Sigmoid colon (tissue), 7 donors: ENCODE data around the gene DPY19L1. TPM values are rescaled to one million over a fixed set of nuclear protein-coding genes. Genes with fewer than 3 reads are reported as not detected.
"Not testable (repeated sequence)": the region's sequence is repeated elsewhere in the genome, so short reads cannot be mapped to it uniquely, and the experiment has no call there.

Experiments used
- DNase-seq: peaks from one replicate; pipeline ENCODE4 v3.0.0-alpha.2; 2019
- H3K27ac ChIP-seq, 4 donors: fragments of 200-600 bp; sonication (generic); one replicate each; pipeline ENCODE4 v1.5.1; 2016 to 2019; ENCODE audit warnings: mild to moderate bottlenecking in 1 of 4
- H3K27me3 ChIP-seq, 3 donors: fragments of 200-600 bp; sonication (generic); one replicate each; pipeline ENCODE4 v1.5.1; 2019; ENCODE audit warnings: mild to moderate bottlenecking in 1 of 3
- H3K36me3 ChIP-seq, 4 donors: fragments of 200-600 bp; sonication (generic); one replicate each; pipeline ENCODE4 v1.5.1; 2016 to 2019
- H3K4me1 ChIP-seq, 4 donors: fragments of 200-600 bp; sonication (generic); one replicate each; pipeline ENCODE4 v1.5.1; 2017 to 2019
- H3K4me3 ChIP-seq, 4 donors: fragments of 200-600 bp; sonication (generic); one replicate each; pipeline ENCODE4 v1.5.1; 2017 to 2019; ENCODE audit warnings: mild to moderate bottlenecking in 2 of 4, moderate library complexity in 1 of 4
- H3K9me3 ChIP-seq, 4 donors: fragments of 200-600 bp in 3 of 4; sonication (generic) in 3 of 4; one replicate each; pipeline versions ENCODE4 v1.5.1 to v1.6.1; 2013 to 2019
- EP300 ChIP-seq, 4 donors: sonication (generic); formaldehyde crosslinking; IDR thresholded peaks; one replicate each; pipeline ENCODE4 v1.6.1; 2017; ENCODE audit warnings: antibody characterized with exemption in 4 of 4
- POLR2AphosphoS5 ChIP-seq, 4 donors: sonication (generic); formaldehyde crosslinking; IDR thresholded peaks; one replicate each; pipeline ENCODE4 v1.6.1; 2017; ENCODE audit warnings: antibody characterized with exemption in 4 of 4
- WGBS, 2 donors: extraction: QIAGEN DNeasy Blood & Tissue Kit; methylation state at CpG; one replicate each; pipeline ENCODE4 v1.1.7; 2013; 5-methylcytosine and 5-hydroxymethylcytosine counted together
- intact Hi-C: fragments of 100-400 bp; cut with DNase I; formaldehyde crosslinking; loops from one replicate; pipeline ENCODE4 v1.15.1; 2023
- polyA plus RNA-seq, 3 donors: library from polyadenylated mRNA; stranded (reverse); fragments of 200-250 nt; gene quantifications; one replicate each; pipeline ENCODE4 v1.2.3, GENCODE V29; 2013
- total RNA-seq, 4 donors: library from RNA; depleted of rRNA; stranded (reverse); fragments of >200 nt; gene quantifications; one replicate each; pipeline ENCODE4 v1.1.0, GENCODE V29; 2016
- donor health status: healthy with polysubstance abuse.
- donor health status: Bipolar disorder and iron deficiency.
- donor health status: healthy.

The DPY19L1 gene
- total RNA-seq = 10 to 100 TPM; 12.1 to 17.1 (median 13.9) TPM
- 10 to 100 TPM in 1 of 3 donors, 1 to 10 TPM in 2; 1.8 to 10.5 (median 3.5) TPM for polyA plus RNA-seq

DNA sequence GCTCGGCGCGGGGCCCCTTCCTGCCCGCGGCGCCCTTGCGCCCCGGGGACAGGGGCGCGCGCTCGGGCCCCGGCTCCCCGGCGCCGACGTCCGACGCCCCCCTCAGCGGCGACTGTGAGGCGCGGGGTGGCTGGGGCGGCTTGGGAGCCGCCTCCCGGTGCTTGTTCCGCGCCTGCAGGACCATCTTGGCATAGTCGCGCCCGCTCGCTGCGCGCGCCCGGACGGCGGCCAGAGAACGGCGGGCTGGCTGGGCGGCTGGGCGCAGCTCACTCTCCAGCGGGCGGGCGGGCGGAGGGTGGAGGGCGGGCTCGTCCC lies at the start of gene DPY19L1:
Gene DPY19L1, minus strand, starts transcription at position 275 of the 315 bp plus-strand sequence. Its CDS starts 91 bp downstream, at position 184.
- H3K27me3 ChIP-seq = no peaks in the 10 kb centered on the region
- no peak for DNase-seq
- TF ChIP-seq EP300 (IDR thresholded peaks at IDR 0.05) (no peak), POLR2AphosphoS5 (IDR thresholded peaks at IDR 0.05) (peak; percentile 24 to 68 (median 52))
- peaks cover 0 to 24% (median 19%) of the 10 kb centered on the region in 4 donors for H3K4me1 ChIP-seq
- WGBS, 2 donors = 0 to 1% methylated on average over 48 of the region's 48 CpGs
- intact Hi-C loops = loop anchor here (5.0 kb wide), 3 partner anchors 35 to 765 kb away; partner anchors contain the start of gene SEPTIN7
- no peaks in the 10 kb centered on the region for H3K36me3 ChIP-seq
- no peaks in the 10 kb centered on the region for H3K9me3 ChIP-seq
- peak within 1 kb of the TSS; percentile 88 to 94 (median 90) for H3K27ac ChIP-seq
- H3K4me3 ChIP-seq = peak within 1 kb of the TSS; percentile 57 to 71 (median 68)

DNA sequence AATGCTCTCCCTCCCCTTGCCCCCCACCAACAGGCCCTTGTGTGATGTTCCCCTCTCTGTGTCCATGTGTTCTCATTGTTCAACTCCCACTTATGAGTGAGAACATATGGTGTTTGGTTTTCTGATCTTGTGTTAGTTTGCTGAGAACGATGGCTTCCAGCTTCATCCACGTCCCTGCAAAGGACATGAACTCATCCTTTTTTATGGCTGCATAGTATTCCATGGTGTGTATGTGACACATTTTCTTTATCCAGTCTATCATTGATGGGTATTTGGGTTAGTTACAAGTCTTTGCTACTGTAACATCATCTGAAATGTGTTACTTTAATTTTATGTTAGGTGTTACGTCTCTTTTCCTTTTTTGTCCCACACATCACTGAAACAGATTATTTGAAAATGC lies 42.2 kb upstream of the DPY19L1 start:
- intact Hi-C loops, H3K27me3 ChIP-seq, H3K36me3 ChIP-seq, DNase-seq, H3K4me3 ChIP-seq, H3K4me1 ChIP-seq, H3K9me3 ChIP-seq, H3K27ac ChIP-seq: not testable (repeated sequence)
- 76 to 92% methylated on average over 3 of the region's 3 CpGs for WGBS, 2 donors

DNA sequence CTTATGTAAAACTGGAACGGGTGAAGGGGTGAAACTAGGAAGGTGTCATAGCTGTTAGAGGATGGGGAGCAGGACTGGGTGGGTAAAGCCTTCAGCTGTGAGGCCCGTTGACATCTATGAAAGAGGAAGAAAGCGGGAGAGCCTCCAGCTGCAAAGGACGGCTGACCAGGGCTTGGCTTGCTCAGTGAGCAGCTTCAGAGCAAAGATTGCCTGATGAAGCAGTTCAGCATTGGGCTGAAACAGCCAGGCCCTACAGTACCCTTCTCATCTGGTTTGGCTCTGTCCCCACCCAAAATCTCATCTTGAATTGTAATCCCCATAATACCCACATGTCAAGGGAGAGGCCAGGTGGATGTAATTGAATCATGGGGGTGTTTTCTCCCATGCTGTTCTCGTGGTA lies 36.7 kb upstream of the DPY19L1 start:
- H3K4me1 ChIP-seq, H3K27ac ChIP-seq, H3K27me3 ChIP-seq, intact Hi-C loops, H3K4me3 ChIP-seq, DNase-seq, H3K9me3 ChIP-seq, H3K36me3 ChIP-seq: not testable (repeated sequence)
- WGBS, 2 donors = 62 to 68% methylated on average over 5 of the region's 5 CpGs

DNA sequence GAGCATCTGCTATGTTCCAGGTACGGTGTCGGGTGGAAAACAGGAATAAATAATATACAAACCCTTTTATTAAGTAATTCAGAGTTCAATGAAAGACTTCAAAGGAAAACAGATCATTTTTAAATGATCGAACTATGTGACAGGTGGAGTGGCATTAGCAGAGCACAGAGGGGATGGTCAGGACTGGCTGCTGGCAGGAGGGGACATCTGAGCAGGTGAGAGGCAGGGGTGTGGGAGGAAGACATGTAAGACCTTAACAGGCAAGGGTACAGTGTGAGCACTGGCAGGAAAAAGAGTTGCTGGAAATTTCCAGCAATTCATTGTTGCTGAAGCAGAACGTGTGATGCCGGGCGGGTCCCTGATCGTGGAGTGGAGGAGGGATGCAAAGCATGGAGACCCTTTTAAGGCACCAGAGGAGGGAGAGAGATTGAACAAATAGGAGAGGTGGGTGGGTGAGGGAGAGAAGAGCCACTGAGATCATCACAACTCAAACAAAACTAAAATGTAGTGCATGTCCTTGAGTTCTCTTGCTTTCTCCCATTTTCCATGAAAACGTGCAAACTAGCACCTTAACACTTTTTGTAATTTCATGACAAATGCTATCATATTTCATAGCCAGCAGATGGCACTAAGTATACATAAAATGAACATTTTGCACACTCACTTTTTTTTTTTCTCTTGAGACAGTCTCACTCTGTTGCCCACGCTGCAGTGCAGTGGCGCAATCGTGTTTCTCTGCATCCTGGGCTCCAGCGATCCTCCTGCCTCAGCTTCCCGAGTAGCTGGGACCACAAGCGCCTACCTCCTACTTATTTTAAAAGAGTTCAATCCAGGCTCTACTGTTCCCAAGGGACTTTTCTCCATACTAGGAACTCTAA lies 35.9 kb upstream of the DPY19L1 start:
- WGBS, 2 donors = 36 to 39% methylated on average over 14 of the region's 14 CpGs
- H3K27ac ChIP-seq, H3K9me3 ChIP-seq, DNase-seq, H3K27me3 ChIP-seq, H3K36me3 ChIP-seq, intact Hi-C loops, H3K4me1 ChIP-seq, H3K4me3 ChIP-seq: not testable (repeated sequence)

DNA sequence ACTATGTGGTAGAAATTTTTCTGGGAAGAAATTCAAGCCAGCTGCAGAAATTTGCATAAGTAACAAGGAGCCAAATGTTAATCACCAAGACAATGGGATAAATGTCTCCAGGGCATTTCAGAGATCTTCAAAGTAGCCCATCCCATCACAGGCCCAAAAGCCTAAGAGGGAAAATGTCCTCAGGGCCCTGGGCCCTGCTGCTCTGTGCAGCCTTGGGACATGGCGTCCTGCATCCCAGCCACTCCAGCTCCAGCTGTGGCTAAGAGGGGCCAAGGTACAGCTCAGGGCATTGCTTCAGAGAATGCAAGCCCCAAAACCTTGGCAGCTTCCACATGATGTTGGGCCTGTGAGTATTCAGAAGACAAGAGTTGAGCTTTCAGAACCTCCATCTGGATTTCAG lies 31.8 kb upstream of the DPY19L1 start:
- WGBS, 2 donors = 89 to 95% methylated on average over 1 of the region's 1 CpG
- H3K36me3 ChIP-seq, H3K27ac ChIP-seq, H3K9me3 ChIP-seq, intact Hi-C loops, H3K4me1 ChIP-seq, DNase-seq, H3K27me3 ChIP-seq, H3K4me3 ChIP-seq: not testable (repeated sequence)

DNA sequence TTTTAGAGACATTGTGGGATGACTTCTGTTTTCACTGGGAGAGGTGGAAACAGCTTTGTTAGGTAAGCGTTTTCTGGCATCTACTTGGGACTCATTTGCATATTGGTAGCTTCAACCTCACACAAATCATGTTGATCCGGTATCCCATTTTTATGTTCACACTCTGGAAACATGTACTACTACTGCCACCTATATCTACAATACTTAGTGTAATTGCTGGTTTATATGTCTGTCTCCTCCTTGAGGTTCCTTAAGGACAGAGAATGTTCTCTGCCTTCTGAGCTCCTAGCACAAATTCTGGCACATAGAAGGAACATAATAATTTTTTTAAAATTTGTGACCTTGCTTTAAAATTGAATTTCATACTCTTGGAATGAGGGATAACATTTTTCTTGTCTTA lies 28.1 kb upstream of the DPY19L1 start:
- H3K36me3 ChIP-seq, intact Hi-C loops, DNase-seq, H3K27me3 ChIP-seq, H3K9me3 ChIP-seq, H3K4me1 ChIP-seq, H3K27ac ChIP-seq, H3K4me3 ChIP-seq: not testable (repeated sequence)
- WGBS, 2 donors = 17 to 65% methylated on average over 2 of the region's 2 CpGs

DNA sequence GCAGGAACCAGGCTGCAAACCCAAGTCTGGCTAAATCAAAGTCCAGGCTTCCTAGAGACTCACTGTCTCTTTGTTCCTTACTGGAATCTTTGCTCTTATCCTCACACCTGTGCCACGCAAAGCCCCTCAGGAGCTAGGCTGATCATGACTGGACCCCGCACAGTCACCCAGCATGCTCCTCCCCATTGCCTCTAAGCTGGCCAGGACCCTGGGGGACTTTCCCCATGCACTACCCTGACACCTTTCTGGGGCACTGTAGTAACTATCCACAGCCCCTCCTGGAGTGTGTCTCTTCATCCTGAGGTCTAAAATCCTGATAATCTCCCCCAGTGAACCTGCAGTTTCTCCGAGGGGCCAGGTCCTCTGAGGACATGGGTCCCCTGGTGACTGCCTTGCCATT lies 21.3 kb upstream of the DPY19L1 start:
- H3K36me3 ChIP-seq, H3K27me3 ChIP-seq, H3K27ac ChIP-seq, H3K9me3 ChIP-seq, H3K4me3 ChIP-seq, intact Hi-C loops, H3K4me1 ChIP-seq, DNase-seq: not testable (repeated sequence)
- 88 to 90% methylated on average over 3 of the region's 3 CpGs for WGBS, 2 donors

DNA sequence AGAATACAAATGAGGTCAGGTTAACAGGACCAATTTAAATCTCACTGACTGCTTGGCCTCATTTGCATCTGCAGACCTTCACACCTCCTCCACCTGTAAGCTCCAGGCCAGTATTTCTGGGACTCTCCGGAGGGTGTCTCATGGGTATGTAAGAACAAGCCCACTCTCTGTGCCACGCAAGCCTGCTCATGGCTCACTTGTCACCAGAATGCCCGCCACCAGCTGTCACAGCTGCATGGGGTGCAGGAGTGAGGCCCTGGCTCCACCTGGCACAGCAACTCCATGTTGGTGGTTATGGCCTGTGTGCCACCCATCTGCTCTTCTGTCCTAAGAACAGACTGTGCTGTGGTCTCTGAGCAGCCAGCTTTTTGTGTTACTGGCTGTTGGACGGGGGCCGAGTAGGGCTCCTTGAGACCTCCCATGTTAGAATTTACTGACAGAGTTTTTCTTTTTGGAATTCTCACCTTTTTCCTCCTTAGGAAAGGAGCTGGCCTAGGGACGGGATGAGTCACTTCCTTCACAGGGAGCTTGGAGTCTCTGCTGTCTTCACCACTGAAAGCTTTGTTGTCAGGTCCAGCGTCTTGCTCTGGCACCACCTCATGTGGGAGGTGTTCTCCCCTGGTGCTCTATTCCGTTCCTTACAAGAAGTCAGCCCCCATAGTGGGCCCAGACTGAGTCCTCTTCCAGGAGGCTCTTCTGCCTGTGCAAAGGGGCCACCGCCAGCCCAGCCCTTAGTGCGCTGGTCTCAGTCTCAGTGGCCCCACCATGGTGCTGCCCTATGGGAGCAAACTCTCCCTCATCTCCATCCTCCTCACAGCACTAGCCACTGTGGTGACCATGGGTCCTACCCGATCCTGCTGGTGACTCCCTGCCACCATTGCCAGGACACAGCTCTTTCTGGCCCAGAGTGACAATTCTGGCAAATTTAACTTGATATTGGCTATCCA lies 20.5 kb upstream of the DPY19L1 start:
- 90 to 91% methylated on average over 11 of the region's 11 CpGs for WGBS, 2 donors
- H3K36me3 ChIP-seq, H3K27ac ChIP-seq, intact Hi-C loops, DNase-seq, H3K4me3 ChIP-seq, H3K9me3 ChIP-seq, H3K27me3 ChIP-seq, H3K4me1 ChIP-seq: not testable (repeated sequence)

DNA sequence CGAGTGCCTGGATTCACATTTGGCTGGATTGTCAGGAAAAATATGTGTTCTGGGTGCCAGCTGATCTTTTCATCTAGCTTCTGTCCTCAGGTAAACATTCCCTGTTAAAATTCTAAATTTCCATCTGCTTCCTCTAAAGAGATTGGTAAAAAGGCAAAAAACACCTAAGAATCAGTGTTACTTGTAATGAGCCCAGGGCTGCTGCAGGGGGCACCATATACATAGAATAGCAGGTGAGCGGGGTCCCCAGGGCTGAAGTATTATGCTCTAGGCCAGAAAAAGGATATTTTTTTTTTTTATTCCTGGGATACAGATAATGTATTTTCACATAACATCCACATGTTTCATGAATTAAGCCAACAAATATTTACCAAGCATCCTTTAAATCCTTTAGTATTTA lies 18.4 kb upstream of the DPY19L1 start:
- H3K4me3 ChIP-seq, H3K36me3 ChIP-seq, DNase-seq, H3K27me3 ChIP-seq, H3K27ac ChIP-seq, H3K4me1 ChIP-seq, intact Hi-C loops, H3K9me3 ChIP-seq: not testable (repeated sequence)
- 75 to 82% methylated on average over 2 of the region's 2 CpGs for WGBS, 2 donors

DNA sequence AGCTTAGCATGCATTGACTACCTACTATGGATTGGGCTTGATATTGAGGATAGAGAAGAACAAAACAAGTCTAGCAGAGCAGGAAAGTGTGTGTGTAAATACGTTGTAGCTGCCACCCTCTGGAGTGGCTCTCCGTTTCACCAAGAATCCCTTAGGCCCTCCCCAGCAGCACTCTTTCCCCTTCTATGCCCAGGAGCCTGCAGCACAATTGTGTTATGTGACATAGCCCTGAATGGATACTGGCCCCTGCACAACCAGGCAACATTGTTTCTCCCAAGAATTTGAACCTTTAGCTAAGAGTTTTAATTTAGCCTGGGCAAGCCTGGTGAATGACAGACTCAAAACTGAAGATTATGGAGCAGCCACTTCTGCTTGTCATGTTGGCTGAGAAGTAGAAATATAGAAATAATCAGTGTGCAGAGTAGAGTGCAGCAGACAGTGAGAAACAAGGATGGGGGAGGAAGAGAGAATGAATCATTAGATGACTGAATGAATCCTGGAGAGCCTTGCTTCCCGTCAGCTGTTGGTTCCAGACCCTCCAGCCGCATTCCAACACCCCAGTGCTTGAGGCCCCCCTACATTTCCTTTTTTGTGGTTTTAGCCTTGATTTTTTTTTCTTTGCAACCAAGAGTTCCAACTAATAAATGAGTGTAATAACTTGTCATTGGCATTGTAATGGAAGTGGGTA lies 16.3 kb upstream of the DPY19L1 start:
- 75 to 82% methylated on average over 4 of the region's 4 CpGs for WGBS, 2 donors
- H3K9me3 ChIP-seq, intact Hi-C loops, H3K27ac ChIP-seq, H3K4me3 ChIP-seq, H3K36me3 ChIP-seq, H3K27me3 ChIP-seq, DNase-seq, H3K4me1 ChIP-seq: not testable (repeated sequence)

DNA sequence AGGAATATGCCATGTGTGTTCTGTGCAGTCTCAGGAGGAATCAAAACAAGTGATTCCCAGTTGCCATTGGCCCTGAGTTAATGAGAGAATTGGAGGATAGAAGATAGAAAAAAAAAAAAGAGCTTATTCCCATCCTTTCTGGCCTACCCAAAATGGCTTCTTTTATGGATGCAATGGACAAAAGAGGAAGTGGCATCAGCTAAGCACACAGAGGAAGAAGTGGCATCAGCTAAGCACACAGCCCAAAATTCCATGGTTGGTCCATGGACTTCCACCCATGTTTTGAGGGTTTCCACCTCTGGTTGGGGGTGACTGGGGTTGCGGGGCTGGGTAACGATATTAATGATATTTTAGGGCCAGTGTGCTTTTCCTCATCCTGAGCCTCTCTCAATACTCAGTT lies 11.1 kb upstream of the DPY19L1 start:
- H3K9me3 ChIP-seq, H3K4me3 ChIP-seq, H3K27ac ChIP-seq, intact Hi-C loops, H3K36me3 ChIP-seq, H3K4me1 ChIP-seq, H3K27me3 ChIP-seq, DNase-seq: not testable (repeated sequence)
- WGBS, 2 donors = 97% methylated on average over 2 of the region's 2 CpGs

DNA sequence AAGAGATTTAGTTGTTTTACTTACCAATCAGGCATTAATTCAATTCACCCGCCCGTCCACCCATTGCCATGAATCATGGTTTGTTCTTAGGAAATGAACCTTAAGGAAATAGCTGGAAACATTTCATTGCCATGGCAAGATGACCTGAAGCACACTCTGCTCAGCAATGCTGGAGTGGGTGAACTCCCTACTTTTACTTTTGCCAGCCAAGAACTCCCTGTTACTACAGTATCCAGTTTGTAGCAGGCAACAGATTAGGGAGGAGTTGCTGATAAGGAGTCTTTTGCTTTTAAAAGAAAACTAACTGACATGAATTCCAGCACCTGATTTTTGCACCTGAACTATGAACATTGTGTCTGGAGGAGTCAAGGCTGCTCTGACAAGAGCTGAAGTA lies 10.6 kb upstream of the DPY19L1 start:
- H3K27me3 ChIP-seq, H3K9me3 ChIP-seq, H3K4me1 ChIP-seq, intact Hi-C loops, H3K4me3 ChIP-seq, H3K36me3 ChIP-seq, H3K27ac ChIP-seq, DNase-seq: not testable (repeated sequence)
- 78 to 79% methylated on average over 2 of the region's 2 CpGs for WGBS, 2 donors
